ENCODE results near the gene LAMB4.

Gene LAMB4

DNA sequence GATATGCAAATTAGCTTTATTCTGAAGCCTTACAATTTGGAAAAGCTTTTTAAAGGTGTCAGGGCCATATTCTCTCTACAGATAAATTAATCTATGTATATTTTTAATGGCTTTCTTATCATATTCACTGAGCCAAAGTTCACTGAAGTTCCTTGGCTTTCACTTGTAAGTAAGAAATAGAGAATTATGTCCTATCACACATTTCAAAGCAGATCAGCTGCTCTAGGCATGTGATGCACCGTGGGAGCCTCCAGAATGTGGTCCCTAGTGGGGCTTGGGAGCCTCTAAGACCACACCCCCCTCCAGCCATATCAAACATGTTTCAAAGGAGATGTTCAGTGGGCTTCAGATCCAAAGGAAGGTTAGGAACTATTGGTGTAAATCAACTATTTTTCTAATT lies 51.5 kb downstream of the LAMB4 start:
- no peak for DNase-seq (ENCODE audit: low read depth)

DNA sequence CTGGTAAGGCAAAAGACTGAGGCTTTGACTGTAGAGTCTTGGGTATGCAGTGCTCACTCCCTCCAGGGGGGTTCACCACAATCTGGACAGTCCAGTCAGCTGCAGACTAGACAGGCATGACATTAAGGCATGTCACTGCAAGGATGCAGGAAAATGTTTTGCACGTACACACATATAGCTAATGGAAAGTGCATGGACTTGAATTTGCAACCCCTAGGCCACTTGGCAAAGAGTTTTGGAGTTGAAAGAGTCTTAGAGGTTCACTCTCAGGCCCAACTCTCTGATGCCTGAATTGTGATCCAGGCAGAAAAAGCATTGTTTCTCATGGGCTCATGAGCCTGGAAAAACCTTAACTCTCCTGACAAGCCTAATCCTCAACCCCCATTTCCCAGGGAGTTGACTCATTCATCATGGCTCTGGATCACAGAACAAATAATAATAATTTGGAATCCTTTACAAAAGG lies 51.9 kb downstream of the LAMB4 start:
- DNase-seq (ENCODE audit: low read depth), result no peak

DNA sequence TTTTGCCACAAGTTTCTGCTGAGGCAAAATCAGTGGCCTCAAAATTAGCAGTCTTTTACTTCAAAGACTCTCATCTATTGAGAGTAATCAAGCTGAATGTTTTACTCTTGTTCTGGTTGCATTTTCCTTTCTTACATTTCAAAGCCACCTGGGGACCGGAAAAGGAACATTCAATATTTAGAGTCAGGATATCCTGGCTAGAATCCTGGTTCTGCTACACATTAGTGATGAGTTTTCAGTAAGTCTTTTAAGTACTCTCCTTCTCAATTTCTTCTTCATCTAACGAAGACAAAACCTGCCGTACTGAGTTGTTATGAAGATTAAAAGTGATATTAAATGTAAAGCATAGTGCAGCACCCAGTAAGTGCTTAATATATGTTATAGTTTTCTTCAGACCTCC lies 52.5 kb downstream of the LAMB4 start:
- DNase-seq (ENCODE audit: low read depth), result no peak

DNA sequence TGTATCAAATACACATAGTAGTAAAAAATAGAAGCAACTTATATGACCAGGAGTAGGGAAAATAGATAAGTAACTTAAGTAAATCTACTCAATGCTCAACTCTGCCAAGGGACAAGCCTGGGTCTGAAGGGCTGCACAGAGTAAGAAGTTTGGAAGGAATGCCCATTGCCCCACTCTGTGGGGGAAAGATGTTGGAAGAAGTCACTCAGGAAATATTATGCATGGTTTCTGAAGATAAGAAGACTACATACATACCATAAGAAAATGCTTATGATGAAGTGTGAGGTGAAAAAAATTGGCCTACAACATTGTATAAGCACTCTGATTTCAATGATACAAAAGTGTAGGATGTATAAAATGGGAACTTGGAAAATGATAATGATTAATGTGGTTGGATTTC lies 54.0 kb downstream of the LAMB4 start:
- no peak for DNase-seq (ENCODE audit: low read depth)

DNA sequence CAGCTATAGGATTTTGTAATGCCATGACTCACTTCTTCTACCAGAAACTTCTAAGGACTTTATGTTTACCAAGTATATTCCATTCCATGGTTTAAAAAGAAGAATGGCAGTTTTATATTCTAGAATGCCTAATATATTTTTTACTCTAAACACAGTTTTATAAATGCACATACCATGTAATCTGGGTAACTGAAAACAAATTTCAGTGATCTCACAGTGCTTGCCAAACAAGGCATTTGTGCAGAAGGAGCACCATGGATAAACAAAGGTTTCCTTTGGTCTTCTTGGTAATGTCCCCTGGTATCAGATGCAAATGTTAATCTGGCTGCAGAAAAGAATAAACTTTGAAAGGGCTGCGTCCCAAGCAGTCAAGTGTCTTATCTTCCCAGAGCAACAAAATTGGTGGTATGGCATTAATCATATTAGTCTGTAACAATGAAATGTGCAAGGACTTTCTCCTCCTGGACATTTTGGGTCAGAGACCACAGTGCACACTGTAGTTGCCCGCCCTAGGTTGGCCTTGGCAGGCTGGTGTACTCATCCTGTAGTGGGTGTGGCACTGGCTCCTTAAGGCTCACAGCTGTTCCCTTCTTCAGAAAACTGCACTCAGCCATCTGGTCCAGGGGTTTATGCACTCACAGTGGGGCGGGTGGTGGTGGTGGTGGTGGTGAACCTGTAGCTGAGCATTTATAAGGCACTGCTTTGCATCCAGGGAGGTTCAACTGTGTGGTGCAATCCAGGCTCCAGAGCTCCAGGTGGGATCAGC lies 56.7 kb downstream of the LAMB4 start:
- DNase-seq (ENCODE audit: low read depth), result no peak

DNA sequence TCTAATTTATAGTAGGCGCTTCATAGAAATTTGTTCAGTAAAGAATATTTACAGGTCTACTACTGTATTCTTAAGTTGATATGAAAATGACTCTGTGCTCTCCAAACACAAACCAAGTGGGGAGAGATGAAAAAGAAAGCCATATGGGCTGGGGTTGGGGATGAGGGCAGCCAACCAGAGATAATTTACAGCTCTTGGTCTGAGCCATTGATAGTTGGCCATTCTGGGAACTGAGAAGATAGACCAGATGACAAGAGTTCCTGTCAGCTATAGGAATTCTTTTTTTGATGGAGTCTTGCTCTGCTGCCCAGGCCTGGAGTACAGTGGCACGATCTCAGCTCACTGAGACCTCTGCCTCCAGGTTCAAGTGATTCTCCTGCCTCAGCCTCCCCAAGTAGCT lies 57.4 kb downstream of the LAMB4 start:
- no peak for DNase-seq (ENCODE audit: low read depth)

DNA sequence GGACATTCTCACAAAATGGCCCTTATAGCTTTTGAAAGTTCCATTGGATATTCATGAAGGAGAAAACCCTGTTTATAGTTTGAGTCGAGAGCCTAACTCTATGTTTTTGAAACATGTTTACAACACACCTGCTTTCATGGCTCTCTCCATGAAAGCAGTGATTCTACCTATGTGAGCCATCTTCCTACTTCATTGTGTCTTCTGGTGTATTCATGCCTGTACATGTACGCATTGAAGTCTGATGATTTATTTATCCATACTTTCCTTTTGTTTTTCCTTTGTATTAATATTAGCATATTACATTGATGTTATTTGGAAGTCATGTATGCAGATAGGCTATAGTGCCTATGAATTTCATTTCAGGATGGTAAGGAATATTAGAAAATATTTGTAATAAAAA lies 58.0 kb downstream of the LAMB4 start:
- DNase-seq (ENCODE audit: low read depth), result no peak

DNA sequence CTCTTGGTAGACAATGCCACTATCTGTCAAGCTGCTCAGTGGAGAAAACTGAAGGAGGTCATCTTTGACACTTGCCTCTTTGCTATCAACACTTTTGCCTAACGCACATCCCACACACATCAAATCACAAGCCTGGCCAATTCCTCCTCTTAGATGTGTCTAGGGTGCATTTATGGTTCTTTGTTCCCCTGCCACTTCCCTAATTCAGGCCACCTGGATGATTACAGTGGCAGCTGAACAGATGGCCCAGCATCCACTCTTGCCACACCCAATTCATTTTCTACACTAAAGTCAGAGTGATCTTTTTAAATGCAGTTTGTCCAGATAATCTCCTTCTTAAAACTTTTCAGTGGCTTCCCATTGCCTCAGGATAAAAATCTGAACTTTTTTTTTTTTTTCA lies 58.6 kb downstream of the LAMB4 start:
- no peak for DNase-seq (ENCODE audit: low read depth)

DNA sequence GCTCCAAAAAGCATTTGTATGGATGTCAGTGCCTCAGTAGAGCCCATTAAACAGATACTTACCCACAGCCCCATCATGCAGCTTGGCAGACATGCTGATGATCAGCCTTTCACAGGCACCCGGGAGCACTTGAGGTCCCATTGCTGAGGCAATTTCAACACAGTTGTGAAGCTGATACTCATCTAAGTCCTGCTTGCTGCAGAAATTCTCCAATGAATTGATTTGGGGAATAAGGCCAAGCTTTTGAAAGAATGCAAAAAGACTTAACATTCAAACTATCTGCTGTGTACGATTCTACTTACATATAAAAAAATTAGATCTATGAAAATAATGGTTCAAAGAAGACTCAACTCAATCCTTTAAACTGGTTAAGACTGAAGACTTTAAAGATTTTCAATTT lies 60.5 kb downstream of the LAMB4 start:
- no peak for DNase-seq (ENCODE audit: low read depth)

DNA sequence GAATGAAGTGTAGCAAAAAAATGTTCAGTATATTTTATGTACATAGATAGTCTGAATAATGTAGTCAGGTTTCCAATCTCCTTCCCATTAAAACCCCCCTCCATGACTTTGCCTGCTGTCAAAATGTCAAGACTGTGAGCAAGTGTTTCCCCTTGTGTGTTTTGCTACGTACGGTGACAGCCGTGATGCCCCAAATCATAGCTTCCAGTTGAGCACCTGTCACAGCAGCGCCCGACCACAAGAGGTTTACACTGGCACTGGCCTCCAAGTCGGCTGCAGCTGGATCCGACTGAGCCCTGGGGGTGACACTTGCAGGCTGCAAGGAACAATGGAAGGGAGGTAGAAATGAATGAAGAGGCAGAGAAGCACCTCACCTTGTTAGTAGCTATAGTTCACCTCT lies 62.3 kb downstream of the LAMB4 start:
- no peak for DNase-seq (ENCODE audit: low read depth)

DNA sequence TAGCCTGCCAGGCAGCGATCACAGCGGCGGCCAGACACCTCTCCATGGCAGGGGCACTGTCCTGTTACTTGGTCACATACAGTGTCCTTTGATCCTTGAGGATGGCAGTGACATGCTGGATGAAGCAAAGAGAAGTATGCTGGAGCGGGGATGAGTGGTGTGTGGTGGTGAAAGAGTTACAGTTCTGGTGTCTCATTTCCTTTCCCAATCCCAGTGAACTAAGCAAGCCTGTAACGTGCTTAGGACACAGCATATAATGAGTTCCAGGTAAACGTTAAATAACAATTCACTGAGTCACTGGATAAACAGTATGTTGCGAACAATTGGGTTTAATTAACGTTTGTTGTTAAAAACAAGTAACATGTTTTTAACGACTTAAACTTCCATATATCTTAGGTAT lies 63.7 kb downstream of the LAMB4 start:
- DNase-seq (ENCODE audit: low read depth), result no peak

DNA sequence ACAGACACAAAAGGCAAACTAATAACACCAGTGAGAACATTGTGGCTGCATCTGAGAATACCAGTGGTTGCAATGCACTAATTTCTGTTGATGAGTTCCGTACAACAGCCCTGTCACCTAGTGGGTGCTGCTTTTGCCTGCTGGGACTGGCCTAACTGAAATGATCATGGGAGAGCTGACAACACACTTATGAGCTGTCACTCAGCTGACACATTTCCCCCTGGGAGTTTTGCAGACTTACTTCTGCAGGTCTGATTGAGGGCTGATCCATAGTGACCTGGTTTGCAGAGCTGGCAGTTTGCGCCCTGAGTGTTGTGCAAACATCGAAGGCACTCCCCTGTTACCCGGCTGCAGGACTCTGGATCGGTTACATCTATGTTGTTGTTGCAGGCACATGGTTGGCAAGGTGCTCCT lies 66.6 kb downstream of the LAMB4 start:
- DNase-seq (ENCODE audit: low read depth), result no peak

DNA sequence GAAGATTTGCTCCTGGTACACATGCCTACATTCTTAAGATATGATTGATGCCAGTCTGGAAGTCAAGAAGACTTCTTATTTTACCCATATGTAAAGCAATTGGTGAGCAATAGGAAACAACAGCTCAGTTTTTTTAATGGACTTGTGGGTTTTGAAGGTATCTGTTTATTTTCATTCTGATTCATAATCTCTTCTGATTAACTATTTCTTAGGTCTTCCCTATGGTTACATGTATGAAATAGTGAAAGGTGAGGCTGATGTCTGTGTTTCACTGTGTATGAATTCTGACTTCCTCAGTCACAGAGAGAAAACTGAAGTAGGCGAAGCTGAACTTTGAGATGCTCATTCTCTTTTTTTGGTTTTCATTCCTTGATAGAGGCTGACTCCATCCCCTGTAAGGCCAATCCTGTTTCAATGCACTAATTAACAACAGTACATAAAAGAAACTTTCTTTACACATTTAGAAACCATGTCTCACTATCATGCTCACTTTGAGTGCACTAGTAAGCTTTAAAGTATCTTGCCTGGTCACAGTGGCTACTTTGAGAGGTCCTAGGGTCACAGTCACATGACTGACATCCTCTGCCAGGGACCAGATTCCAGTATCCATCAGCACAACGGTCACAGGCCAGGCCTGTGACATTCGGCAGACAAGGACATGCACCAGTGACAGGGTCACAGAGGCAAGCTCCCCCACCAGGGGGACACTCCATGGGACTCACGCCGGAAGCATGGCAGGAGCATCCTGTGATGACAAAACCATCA lies 67.7 kb downstream of the LAMB4 start:
- DNase-seq (ENCODE audit: low read depth), result no peak

DNA sequence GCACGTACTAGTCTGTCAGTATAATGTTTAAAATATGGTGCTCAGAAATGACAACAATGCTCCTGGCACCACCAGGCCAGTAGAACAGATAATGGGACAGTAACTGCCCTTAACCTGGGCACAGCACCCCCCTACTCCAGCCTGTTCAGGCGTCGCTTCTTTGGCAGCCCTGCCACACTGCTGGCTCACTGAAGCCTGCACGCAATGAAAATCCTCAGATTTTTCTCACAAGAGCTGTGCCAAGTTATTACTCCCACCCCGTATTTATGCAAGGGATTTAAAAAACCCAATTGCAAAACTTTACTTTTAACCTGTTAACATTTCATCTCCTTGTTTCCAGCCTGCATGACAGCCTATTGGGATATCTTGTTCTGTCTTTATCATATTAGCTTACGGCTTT lies 70.6 kb downstream of the LAMB4 start:
- no peak for DNase-seq (ENCODE audit: low read depth)

DNA sequence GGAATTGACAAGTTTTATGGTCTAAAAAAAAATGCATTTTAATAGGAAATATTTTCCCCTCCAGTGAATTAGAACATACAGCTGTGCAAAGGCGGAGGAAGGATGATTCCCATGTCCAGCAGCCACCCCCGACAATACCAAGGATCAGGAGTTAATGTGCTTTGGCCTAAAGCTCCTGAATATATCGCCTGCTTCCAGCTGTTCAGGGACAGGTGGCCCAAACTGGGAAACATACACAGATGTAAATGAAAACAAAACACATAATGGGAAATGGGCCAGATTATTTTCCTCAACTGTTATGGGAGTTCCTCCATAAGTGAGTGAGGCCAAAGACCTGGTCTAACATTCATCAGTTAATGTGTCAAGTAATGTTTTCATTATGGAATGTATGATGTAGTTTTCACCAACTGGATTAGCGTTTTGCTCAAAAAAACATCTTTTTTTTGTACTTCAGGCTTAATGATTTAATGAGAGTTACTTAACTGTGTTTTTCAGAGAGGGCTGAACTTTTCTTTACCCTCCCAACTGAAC lies 72.1 kb downstream of the LAMB4 start:
- DNase-seq (ENCODE audit: low read depth), result no peak

DNA sequence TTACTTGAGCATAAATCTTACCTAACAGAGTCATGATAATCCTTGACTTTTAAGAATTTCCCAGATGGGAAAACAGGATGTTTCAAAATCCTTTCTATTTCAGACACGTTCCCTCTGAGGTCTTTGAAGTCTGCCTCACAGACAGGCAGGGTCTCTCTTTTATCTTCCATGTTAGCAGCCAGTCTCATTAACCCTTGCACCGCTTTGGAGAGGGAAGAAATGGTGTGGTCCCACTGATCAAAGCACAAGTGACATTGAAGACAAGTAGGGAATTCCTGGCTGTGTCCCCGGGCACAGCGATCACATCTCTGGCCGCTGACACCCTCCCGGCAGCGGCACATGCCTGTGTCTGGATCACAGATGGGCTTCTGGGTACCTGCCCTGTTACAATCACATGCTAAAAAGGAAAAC lies 74.5 kb downstream of the LAMB4 start:
- no peak for DNase-seq (ENCODE audit: low read depth)

DNA sequence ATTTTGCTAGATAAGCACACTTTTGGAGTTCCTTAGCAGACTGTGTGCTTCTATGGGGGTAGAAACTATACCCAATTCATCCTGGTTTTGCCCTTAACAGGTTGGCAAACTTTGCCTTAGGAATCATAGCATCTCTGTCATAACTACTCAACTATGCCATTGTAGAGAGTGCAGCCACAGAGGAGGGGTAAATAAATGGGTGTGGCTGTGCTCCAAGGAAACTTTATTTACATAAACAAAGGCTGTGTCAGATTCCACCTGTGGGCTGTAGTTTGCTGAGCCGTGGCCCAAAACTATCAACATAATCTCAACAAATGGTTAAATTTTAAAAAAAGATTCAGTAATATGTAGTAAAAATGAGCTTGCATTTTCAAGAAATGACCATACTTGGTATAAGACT lies 75.6 kb downstream of the LAMB4 start:
- DNase-seq (ENCODE audit: low read depth), result no peak

DNA sequence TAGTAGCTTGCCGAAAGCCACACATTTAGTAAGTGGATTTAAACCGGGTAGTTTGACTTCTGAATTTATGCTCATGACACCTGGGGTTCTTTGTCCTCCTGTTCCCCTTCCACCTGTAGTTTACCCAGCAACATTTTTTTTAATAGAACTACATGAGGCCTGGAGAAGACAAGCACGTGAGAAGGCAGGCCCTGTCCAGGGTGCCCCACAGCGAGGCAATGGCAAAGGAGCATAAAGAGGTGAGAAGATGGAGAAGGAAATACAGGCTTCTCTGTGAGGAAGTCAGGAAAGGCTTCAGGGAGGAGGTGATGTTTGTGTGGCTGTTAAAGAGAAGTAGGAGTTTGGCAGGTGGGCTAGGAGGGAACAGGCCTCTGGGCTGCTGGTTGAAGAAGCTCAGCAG lies 76.9 kb downstream of the LAMB4 start:
- DNase-seq (ENCODE audit: low read depth), result no peak

DNA sequence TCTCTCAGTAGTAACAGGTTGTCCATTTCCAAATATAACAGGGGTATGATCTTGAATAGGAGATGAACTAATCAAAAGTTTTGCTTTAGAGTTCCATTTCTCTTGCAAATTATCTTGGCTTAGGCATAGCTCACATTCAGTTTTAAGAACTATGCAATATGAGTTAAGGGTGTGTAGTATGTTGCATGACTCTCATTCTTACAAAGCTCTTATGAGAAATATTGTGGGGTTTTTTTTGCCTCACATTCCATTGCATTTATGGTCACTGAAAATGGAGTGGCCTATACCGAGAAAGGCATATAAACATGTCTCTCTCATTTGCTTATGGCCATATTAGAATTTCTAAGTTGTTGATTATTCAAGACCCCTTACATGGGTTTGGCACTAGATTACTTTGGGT lies 78.7 kb downstream of the LAMB4 start:
- DNase-seq (ENCODE audit: low read depth), result no peak

DNA sequence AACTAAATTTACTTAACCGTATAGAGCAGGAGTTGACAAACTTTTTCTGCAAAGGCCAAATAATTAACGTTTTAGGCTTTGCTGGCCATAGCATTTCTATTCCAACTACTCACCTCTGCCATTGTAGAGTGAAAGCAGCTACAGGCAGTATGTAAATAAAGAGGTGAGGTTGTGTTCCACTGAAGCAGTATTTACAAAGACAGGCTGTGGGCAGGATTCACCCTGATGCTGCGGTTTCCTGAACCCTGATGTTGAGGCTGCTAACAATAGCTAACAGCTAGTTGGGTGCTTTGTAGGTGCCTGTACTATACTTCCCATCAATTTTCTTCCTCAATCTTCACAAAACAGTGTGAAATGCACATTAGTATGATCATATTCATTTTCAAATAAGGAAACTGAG lies 80.2 kb downstream of the LAMB4 start:
- no peak for DNase-seq (ENCODE audit: low read depth)

DNA sequence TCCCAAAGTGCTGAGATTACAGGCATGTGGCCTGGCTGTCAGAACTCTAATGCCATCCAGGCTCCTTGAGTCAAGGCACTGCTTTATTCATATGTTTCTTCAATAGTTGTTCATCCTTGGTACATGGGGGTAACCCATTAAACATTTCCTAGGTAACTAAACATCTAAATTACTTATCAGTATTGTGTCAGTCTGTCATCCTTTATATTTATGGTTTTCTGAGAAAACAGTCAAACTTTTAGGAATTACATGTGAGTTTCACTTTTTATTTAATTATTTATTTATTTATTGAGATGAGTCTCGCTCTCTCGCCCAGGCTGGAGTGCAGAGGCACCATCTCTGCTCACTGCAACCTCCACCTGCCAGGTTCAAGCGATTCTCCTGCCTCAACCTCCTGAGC lies 81.7 kb downstream of the LAMB4 start:
- no peak for DNase-seq (ENCODE audit: low read depth)

DNA sequence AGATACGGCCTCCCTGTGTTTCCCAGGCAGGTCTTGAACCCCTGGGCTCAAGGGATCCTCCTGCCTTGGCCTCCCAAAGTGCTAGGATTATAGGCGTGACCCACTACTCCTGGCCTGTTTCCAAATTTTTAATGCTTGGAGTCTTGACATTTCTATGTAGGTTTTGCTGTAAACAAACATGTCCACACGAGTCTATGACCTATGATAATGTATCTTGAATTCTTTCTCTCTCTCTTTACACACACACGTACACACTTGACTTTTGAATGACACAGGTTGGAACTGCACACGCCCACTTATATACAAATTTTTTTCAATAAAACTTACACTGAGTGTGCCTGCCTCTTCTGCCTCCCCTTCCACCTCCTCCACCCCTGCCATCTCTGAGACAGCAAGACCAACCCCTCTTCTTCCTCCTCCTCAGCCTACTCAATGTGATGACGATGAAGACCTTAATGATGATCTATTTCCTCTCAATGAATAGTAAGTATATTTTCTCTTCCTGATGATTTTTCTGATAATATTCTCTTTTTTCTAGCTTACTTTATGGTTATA lies 83.1 kb downstream of the LAMB4 start:
- no peak for DNase-seq (ENCODE audit: low read depth)

DNA sequence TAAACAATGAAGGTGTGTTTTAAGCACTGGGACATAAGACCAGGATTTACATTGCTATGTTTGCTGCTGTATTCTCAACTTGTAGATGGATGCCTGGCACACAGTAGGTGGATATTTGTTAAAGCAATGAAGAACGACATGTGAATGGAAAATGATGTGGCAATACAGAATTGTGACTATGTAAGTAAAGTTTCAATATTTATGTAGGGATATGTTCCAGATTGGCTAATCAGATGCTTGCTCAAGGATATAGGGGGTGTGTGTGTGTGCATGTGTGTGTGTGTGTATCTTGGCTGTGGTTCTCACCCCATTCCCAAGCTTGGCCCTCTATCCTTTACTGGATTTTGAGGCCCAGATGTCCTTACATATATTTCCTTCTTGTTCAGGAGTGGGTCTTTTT lies 84.5 kb downstream of the LAMB4 start:
- no peak for DNase-seq (ENCODE audit: low read depth)
